NCI-H1436 treated with DMSO at 0.1 percent for 48 hours (cell line): ENCODE data around the gene ATXN7L3.
"Not testable (repeated sequence)": the region's sequence is repeated elsewhere in the genome, so short reads cannot be mapped to it uniquely, and the experiment has no call there.

Source experiments
- DNase-seq: peaks from one replicate; lab custom pipeline; 2025; lab: John Stamatoyannopoulos, UW

The ATXN7L3 gene

GRCh38 chr17:44174427-44174826 is 25.3 kb downstream of the ATXN7L3 start:
- DNase-seq, result no peak

DNA sequence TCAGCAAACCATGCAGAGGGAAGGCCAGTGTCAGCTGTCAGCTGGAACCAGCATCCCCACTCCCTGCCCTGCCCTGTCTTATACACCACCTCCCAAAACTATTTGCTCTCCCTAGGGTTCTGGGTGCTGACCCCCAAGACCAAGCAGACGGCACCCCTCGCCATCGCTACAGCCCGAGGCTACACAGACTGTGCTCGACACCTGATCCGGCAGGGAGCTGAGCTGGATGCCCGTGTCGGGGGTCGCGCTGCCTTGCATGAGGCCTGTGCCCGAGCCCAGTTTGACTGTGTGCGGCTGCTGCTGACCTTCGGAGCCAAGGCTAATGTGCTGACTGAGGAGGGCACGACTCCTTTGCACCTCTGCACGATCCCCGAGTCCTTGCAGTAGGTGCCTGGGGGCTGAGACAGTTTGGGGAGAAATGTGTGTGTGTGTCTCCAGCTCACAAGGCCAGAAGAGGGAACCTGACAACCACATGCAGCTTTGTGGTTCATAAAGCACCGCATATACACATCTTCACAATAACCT is 27.7 kb downstream of the ATXN7L3 start:
- DNase-seq, result no peak

DNA sequence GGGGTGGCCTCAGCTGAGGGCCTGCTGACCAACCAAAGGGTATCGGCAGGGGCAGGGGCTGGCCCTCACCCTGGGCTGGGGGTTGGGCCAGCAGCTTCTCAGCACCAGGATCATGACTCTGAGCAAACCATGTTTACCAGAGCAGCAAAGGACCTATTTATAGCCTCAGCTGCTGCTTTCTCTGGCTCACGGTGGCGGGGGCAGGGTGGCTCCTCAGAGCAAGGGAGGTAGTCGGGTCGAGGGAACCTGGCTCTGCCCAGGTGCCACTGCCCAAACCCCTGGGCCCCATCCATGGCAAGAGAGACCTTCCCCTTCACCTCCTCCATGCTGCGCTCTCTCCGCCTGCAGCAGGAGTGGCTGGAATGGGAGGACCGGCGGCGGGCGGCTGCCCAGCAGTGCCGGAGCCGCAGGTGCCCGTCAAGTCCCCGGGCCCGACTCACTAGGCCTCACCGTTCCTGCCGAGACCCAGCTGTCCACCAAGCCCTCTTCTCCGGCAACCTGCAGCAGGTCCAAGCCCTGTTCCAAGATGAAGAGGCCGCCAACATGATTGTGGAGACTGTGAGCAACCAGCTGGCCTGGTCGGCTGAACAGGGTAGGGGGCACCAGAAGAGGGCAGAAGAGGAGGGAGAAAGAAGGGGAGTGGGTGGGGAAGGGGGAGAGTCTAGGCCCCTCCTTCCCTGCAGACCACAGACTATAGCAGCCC is 29.0 kb downstream of the ATXN7L3 start, which contains the start of gene ASB16:
Gene ASB16 (plus strand): TSS at position 206 of the 703 bp plus-strand sequence. CDS start 86 bp downstream, at position 292.
- DNase-seq, result no peak

GRCh38 chr17:44170135-44170498 is 29.6 kb downstream of the ATXN7L3 start:
- DNase-seq, result no peak

DNA sequence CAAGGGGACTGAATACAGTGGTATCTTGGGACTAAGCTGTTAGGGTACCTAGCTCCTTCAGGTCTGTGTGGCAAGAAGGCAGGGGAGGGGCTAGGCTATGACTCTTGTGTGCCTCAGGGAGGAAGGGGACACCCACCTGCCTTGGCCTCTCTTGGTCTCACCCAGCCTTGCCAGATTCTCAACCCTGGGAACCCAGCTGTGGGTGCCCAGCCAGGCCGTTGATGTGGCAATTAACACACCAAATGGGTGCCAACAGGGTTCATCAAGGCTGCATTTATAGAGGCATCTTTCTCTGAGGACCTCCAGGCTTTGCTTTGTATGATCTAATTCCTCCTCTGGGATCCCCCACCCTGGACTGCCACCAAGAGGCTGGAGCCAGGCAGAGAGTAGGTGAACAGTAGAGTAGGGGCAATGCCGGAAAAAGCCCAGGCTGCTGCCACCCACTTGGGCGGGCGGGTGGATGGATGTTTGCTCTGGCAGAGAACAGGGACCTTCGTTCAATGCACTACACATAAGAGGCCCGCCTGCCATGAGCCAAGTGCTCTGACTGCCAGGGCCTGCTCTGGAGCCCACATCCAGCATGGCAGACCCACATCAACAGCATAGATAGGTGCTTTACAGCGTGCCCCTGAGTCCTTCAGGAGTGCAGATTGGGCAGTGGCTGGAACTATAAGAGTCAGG is 32.4 kb downstream of the ATXN7L3 start:
- no peak for DNase-seq

GRCh38 chr17:44164476-44164875 is 35.2 kb downstream of the ATXN7L3 start:
- DNase-seq, result no peak

DNA sequence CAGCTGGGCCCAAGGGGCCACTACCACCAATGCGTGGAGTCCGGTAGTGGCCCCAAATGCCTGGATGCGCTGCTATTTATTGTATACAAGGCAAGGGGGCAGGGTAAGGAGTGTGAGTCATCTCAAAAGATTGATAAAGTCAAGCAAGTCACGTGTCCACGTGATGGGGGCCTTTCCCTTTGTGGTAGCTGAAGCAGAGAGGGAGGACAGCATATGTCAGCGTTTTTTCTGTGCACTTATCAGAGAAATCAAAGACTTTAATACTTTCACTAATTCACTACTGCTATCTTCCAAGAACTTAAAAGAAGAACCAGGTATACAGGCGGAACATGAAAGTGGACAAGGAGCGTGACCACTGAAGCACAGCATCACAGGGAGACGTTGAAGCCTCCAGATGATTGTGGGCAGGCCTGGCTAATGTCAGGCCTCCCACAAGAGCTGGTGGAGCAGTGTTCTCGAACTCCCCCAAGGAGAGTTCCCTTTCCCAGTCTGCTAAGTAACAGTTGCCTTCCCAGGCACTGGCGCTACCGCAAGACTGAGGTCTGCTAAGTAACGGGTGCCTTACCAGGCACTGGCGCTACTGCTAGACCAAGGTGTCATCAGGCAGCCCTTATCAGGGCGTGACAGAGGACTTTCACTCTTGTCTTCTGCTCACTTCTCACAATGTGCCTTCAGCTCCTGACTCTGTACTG is 40.0 kb downstream of the ATXN7L3 start:
- DNase-seq, result no peak

- no peak for DNase-seq
These were observed 44.2 kb downstream of the ATXN7L3 start for GRCh38 chr17:44155488-44155887.

GRCh38 chr17:44152875-44153274 is 46.8 kb downstream of the ATXN7L3 start:
- no peak for DNase-seq

GRCh38 chr17:44149750-44150329 is 49.8 kb downstream of the ATXN7L3 start:
- no peak for DNase-seq

- DNase-seq, result not testable (repeated sequence)
These were observed 50.6 kb downstream of the ATXN7L3 start for GRCh38 chr17:44149066-44149465.

- no peak for DNase-seq
These were observed 51.9 kb downstream of the ATXN7L3 start for GRCh38 chr17:44147812-44148211.

GRCh38 chr17:44146375-44147346 is 53.0 kb downstream of the ATXN7L3 start:
- no peak for DNase-seq

DNA sequence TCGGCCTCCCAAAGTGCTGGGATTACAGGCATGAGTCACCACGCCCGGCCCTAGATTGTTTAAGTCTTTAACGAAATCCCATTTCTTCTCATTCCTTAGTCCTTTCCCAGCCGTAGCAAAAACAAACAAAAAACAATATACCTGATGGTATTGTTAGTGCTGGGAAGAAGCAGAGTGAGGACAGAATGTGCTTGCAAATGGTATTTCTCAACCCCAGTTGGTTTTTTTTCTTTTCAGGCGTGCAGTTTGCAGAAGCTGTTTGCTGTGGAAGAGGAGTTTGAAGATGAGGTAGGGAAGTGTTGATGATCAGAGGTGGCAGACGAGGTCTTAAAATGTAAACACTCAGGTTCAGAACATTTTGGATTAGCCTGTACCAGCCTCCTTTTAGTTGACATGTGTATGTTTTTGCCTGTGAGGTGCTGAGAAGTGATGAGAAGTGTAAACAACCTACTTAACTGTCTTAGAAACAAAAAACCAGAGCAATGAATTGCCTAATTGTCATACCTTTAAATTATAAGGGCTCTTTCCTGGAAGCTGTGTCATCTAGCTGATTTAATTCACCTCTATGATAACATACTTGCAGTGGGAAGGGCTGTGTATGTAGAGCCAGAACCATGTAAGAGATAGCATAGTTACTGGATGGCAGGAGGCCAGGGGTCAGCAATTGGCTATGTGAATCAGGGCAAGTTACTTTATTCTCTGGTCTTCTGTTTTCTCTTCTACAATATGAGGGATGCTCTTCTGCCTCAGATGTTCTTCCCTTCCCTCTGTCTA is 54.5 kb downstream of the ATXN7L3 start:
- DNase-seq, result no peak

- DNase-seq, result not testable (repeated sequence)
These were observed 55.8 kb downstream of the ATXN7L3 start for GRCh38 chr17:44143921-44144320.
